PC-3 (cell line): ENCODE measurements around the gene OMA1.

ENCODE experiments used
- EZH2 ChIP-seq: fragments of 300-600 bp; sonication (generic); IDR thresholded peaks from one replicate; pipeline ENCODE4 v1.6.1; 2017; ENCODE audit warnings: antibody characterized with exemption, mild to moderate bottlenecking, low read length; ENCODE audit not compliant: unreplicated experiment
- TF ChIP-seq, protein P1 (sequence below): fragments of 300-600 bp; sonication (generic); conservative IDR thresholded peaks from 2 replicates; pipeline ENCODE4 v1.5.1; 2017; ENCODE audit warnings: antibody characterized with exemption, low read depth, mild to moderate bottlenecking, low read length

DNA sequence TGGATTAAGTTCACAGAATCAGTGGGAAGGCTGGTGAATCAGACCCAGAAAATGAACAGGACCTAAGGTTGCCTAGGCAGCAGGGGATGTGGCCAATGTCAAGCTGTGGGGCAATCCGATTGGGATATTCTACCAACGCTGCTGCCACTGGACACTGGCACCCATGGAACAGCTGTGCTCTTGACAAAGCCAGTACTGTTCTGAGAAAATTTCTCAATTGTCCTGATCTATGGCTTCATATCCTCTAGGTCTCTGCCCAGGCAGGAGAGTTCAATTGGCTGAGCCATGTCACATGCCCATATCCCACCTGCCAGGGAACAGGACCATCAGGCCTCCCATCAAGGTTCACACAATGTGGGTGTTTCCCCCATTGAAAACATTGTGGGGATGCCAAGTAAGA, 24.3 kb upstream of the OMA1 start:
- TF ChIP-seq, protein P1, sequence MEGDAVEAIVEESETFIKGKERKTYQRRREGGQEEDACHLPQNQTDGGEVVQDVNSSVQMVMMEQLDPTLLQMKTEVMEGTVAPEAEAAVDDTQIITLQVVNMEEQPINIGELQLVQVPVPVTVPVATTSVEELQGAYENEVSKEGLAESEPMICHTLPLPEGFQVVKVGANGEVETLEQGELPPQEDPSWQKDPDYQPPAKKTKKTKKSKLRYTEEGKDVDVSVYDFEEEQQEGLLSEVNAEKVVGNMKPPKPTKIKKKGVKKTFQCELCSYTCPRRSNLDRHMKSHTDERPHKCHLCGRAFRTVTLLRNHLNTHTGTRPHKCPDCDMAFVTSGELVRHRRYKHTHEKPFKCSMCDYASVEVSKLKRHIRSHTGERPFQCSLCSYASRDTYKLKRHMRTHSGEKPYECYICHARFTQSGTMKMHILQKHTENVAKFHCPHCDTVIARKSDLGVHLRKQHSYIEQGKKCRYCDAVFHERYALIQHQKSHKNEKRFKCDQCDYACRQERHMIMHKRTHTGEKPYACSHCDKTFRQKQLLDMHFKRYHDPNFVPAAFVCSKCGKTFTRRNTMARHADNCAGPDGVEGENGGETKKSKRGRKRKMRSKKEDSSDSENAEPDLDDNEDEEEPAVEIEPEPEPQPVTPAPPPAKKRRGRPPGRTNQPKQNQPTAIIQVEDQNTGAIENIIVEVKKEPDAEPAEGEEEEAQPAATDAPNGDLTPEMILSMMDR = no peak
- TF ChIP-seq EZH2 = no peak
